Measurements from ENCODE around the gene TMEM135.

The TMEM135 gene

DNA sequence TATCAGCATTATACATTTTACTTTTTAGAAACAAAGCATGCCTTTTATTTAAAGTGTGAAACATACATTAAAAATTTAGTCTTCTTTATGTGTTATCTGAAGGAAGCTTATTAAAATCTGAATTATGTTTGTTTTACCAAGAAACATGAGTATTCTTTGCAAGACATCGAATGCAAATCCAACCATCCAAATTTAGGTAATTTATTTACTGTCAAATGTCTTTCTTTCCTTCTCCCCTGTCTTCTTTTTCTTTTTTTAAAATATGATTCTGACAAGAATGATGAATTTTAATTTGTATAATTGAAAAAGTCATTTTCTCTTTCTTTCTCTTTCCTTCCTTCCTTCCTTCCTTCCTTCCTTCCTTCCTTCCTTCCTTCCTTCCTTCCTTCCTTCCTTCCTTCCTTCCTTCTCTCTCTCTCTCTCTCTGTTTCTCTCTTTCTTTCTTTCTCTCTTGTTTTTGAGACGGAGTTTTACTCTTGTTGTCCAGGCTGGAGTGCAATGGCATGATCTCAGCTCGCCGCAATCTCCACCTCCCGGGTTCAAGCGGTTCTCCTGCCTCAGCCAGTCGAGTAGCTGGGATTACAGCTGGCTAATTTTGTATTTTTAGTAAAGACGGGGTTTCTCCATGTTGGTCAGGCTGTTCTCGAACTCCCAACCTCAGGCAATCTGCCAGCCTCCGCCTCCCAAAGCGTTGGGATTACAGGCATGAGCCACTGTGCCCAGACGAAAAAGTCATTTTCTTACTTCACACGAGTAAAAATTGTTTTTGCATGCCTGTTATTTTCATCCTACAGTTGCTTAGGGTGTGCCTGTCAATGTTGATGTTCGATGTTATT lies 157.5 kb downstream of the TMEM135 start:
- DNase-seq (ENCODE audit: low read depth), result no peak

DNA sequence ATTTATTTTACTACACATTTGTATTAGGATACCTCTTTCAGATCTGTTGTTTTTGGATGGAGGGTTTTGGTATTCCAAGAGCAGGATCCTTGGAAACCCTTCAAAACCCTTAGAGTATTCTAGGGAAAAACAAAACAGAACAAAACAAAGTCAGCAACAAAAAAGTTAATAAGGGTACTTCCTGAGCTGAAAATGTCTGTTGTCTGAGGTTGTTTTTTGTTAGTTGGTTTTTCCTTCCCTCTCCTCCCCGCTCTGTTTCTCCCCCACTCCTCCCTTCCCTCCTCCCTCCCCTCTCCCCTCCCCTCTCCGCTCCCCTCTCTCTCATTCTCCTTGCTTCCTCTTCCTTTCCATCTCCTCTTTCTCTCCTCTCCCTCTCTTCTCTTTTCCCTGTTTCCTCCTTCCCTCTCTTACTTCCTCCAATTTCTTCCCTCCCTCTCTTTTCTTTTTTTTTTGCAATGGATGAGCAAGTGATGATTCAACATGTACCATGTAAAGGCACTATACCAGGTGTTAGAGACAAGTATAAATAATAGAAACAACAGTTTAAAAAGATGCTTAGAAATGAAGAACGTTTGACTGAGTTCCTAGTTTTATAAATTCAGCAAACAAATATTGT lies 160.6 kb downstream of the TMEM135 start:
- DNase-seq (ENCODE audit: low read depth), result no peak

DNA sequence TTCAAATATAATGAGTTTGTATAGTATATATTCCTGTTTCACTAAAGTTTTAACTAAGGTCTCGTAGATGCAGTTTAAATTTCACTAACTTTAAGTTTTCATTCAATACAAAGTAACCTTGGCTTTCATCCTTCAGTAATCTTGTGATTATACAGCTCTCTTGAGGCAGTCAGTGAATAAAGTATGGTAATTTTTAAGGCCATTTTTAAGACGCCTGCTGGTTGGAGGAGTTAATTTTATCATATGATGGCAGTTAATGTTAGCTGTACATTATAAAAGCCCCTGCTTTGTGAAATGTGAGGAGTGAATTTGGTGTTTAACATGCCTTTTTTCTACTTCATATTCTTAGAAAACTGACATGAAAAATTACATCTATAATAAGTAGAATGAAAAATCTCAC lies 163.6 kb downstream of the TMEM135 start:
- DNase-seq (ENCODE audit: low read depth), result no peak

DNA sequence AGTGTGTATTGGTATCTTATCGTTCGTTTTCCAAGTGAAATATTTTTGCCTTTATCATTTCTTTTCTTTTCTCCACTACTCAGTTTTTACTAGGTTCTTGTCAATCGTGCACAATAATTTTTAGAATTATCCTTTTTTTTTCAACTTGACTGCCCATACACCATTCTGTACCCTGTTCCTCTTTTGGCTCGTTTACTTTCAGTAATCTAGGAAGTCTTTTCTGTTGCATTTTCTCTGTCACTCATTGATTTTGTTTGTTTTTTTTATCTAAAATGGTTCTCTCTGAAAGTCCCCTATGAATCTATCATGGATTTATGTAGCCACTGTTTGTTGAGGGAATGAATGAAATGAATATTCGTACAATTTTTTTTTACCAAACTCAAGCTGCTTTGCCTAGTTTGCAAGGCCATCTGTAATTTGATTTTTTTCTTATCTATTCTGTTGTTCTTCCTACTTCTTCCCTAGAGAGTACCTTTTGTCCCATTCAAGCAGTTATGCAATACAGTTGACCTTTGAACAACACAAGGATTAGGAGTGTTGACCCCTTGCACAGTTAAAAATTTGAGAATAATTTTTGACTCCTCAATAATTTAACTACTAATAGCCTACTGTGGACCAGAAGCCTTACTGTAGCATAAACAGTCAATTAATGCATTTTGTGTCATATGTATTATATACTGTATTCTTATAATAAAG lies 166.3 kb downstream of the TMEM135 start:
- no peak for DNase-seq (ENCODE audit: low read depth)

DNA sequence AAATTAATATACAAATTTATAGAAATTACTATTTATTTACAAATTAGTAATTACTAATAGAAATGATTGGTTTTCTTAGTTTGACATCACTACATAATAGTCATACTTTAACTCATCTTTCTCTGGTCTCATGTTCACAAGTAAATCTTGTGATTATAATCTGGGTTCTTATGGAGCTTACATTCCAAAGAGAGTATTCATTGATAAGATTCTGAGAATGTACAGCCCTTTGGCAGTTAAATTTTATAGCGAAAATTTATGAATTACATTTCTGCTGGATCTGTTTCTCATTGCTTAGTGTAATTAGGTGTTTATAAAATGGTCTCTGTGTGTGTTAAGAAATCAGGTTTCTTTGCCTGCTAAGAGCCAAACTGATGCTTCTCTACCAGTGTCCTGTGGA lies 175.2 kb downstream of the TMEM135 start:
- no peak for DNase-seq (ENCODE audit: low read depth)

DNA sequence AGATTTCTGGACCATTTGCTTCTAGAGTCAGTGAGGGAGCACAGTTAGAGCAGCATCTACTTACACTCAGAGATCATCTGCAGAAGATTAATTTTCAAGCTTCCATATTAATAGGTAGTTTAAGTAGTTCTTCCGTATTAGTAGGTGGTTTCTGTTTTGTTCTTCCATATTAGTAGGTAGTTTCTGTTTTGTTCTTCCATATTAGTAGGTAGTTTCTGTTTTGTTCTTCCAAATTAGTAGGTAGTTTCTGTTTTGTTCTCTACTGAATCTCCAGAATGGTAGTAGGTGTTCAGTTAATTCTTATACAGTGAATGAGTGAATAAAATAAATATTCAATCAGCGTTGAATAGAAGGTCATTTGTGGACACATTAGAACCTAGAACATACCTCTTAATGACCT lies 175.7 kb downstream of the TMEM135 start:
- DNase-seq (ENCODE audit: low read depth), result no peak

DNA sequence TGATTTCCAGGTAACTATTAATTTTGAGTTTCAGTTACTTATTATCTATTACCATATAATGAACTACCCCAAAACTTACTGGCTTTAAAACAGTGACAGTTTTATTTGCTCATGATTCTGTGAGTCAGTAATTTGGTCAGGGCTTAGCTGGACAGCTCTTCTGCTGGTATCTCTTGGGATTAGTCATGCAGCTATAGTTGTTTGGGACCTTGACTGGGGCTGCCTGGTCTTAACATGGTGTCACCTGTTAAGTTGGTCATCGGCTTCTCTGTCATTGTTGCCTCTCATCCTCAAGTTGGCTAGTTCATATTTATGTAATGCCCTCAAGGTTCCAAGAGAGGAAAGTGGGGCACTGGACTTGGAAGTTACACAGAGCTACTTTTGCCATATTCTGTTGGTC lies 177.5 kb downstream of the TMEM135 start:
- no peak for DNase-seq (ENCODE audit: low read depth)

DNA sequence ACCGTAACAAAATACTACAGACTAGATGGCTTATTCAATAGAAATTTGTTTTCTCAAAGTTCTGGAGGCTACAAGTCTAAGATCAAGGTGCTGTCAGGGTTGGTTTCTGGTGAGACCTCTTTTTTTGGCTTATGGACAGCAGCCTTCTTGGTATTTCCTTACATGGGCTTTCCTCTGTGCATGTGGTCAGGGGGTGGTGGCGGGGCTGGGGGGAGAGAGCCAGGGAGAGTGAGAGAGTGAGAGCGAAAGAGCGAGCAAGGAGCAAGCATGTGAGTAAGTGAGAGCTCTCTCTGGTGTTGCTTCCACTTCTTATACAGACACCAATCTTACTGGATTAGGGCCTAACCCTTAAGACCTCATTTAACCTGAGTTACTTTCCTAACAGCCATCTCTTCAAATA lies 181.5 kb downstream of the TMEM135 start:
- DNase-seq (ENCODE audit: low read depth), result no peak

DNA sequence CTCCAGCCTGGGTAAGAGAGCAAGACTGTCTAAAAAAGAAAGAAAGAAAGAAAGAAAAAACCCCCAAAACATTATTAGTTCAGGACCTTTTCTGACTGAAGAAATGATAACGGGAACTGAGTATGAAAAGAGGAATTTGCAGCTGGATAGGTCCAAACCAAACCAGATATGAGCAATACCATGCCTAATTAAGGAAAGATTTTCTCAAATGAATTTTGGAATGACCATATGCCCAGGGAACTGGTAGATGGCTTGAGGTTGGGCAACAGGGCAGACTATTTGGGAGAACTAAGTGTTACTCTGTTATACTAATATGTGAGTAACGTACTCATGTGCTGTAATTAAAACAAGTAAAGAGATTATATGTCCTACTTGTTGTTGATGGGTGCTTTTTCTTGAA lies 186.1 kb downstream of the TMEM135 start:
- no peak for DNase-seq (ENCODE audit: low read depth)

DNA sequence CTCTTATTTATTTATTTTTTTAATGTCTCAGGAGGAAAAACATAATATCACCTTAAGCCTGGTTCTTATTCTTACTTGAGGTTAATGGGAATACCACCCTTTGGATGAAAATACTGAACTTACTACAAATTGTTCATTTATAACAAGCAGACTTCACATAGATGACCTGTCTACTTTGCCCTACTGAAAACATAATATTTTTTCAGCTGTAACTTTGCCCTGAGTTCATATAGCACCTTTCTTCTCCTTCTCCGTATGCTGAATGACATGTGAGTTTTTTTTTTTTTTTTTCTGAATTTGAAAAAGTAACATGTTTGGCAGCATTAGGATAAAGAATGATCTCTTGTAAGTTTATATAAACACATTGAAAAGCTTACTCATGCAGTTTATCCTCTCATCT lies 186.8 kb downstream of the TMEM135 start:
- no peak for DNase-seq (ENCODE audit: low read depth)

DNA sequence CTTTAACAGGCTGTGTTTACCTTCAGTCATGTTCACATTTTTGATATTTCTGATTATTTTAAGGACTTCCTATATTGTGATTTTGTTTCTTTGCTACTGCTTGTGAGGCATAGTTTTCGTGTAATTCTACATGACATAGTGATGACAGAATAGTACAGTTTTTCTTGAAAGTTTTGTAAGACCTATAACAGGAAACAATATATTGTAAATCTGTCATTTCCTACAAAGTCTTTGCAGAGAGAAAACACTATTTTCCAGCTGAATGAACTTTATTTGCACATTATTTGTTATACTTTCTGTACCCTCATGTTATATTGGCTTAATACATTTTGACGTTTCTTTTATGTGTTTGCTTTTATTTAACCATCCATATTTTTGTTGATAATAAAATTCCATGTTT lies 191.1 kb downstream of the TMEM135 start:
- DNase-seq (ENCODE audit: low read depth), result no peak

DNA sequence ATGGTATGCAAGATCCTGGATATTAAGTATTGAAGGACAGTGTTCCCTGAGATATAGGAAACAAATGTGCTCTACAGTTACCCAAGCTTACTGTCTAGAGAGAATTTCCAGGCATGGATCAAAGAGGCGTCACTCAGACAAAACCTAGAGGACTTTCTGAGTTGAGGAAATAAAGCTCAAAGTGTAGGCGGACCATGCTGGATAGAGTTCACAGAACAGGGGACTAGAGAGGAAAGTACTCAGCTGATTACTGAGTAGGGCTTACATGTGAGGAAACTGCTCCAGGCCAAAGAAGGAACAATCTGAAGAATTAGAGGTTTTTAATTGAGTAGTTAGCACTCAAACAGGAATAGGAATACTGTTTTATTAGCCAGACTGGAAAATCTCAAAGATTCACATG lies 193.3 kb downstream of the TMEM135 start:
- no peak for DNase-seq (ENCODE audit: low read depth)

DNA sequence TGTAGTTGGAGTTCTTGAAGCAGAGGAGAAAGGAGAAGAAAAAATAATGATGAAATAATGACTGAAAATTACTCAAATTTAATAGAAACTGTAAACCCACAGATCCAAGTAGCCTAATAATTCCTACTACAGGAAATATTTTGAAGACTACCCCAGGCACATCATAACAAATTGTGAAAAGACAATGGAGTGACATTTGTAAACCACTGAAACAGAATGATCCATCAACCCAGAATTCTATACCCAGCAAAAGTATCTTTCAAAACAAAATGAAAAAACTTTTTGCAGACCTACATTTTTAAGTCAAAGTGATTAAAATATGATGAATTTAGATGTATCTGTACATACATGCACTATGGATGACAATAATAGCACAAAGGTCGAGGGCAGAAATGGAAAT lies 194.6 kb downstream of the TMEM135 start:
- no peak for DNase-seq (ENCODE audit: low read depth)

DNA sequence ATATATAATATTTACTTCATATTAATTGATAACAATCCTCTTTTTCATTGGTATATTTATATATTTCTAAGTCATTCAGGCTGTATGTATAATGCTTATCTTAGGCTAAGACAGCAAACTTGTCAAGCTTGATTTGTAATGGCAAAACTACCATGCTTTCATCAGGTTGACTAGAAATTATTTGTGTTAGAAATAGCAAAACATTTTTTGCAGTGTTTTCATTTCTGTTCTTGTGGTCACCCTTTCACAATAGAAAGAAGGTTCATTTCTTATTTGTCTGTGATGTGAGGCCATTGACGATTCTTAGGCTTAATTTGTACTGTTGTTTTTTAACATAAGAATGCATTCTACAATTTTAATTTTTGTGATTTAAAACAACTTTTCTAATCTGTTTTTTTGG lies 197.6 kb downstream of the TMEM135 start:
- no peak for DNase-seq (ENCODE audit: low read depth)

DNA sequence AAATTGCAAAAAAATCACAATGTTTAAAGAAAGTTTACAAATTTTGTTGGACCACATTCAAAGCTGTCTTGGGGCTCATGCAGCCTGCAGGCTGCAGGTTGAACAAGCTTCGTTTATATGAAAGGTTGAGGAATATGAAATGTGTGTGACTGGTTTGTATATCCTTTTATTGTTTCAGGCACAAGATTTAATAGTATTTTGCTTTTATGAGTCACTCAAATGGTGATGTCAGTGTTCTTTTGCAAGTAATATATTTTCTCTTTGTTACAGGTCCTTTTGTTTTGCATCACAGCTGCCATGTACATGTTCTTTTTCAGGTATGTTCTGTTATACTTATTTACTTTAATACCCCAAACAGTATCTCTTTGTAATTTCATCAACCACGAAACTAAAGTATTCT lies 198.6 kb downstream of the TMEM135 start:
- DNase-seq (ENCODE audit: low read depth), result no peak

DNA sequence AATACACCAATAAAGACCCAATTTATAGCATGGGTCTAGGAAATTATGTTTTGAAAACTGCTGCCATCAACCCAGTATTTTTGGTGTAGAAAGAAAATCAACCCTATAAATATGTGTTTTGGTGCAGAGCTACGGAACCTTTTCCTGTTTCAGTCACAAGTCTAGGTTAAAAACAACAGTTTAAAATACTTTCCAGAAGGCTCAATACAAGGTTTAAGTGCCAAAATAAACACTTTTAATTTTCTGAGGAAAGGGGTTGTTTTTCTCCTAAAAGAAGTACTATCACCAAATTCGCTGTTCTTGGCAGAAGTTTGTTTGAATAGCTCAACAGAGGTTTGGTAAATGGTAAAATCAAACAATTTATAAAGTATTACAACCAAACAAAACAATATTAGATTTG lies 201.3 kb downstream of the TMEM135 start:
- DNase-seq (ENCODE audit: low read depth), result no peak

DNA sequence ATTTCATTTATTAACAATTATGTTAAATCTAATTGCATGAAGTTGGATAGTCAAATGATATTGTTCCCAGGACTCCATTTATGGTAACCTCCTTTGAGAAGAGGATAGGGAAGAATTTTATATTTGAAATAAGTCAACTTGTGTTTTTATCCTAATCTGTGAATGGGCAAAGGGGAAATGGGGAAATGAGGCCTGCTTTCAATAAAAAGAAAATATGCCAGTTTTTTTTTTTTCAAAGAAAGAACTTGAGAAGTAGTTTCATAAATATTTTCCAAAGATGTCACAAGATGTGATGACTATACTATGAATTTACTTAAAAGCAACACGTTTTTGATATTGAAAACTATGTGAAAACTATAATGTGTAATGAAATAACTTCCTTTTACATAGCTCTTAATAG lies 201.8 kb downstream of the TMEM135 start:
- DNase-seq (ENCODE audit: low read depth), result no peak

DNA sequence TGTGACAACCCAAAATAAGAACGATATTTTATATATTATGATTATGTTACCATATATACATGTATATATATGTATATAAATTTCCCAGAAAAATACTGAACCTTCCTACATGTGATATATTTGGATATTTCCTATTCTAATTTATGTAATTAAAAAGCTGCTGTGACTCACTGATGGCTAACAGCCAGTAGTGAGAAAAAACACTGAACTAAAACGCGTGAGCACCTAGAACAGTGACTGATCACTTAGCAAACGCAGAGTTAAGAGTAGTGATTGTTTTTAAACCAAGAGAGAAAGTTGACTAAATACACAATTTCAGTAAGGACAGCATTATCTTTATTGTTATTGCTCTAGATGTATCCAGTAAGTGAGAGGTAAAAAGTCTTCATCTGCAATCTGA lies 213.8 kb downstream of the TMEM135 start:
- DNase-seq (ENCODE audit: low read depth), result no peak

DNA sequence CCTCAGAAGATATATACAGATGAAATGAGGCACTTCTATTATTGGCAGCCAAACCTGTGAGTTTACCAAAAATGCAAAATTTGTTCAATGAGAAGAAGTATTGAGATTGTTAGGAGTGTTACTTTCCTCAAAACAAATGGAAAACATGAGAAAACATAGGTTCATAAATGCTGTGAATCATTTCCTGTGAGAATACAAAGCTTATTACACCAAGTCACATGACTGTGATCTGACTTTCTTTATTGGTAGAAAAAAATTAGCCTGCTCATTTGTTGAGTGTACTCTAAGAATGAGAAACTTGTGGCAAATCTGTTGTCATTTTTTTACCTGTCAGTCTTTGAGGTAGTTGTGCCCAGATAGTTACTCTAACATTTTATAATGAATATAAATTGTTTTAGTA lies 215.1 kb downstream of the TMEM135 start:
- DNase-seq (ENCODE audit: low read depth), result no peak

DNA sequence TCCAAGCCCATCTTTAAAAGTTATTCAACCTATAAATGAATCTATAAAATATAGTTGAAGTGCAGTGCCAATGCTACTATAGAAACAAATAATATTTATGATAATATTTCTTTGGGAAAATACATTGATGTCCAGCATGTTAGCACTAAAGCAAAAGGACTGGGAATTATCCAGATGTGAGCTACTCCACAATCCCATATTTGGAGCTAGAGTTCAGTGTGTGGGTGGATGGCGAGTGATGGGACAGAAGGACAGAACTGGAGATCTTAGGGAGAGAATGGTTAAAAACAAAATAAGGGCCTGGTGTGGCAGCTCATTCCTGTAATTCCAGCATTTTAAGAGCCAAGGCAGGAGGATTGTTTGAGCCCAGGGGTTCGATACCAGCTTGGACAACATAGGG lies 216.8 kb downstream of the TMEM135 start:
- DNase-seq (ENCODE audit: low read depth), result no peak

DNA sequence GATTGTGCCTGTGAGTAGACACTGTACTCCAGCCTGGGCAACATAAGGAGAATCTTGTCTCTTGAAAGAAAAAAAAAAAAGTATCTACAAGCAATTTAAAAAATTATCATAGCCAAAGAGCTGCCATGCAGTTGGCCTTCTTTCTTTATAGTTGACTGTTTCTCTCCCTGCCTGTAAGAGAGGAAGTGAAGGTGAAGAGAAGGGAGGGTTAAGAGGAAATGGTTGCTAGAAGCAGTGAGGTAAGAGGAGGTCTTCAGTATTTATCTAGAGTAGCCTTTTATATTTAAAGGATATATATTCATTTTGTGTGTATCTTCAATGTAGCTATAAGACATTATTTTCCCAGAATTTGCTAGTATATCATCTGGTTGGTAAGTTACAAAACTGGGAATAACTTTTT lies 217.9 kb downstream of the TMEM135 start:
- DNase-seq (ENCODE audit: low read depth), result no peak

DNA sequence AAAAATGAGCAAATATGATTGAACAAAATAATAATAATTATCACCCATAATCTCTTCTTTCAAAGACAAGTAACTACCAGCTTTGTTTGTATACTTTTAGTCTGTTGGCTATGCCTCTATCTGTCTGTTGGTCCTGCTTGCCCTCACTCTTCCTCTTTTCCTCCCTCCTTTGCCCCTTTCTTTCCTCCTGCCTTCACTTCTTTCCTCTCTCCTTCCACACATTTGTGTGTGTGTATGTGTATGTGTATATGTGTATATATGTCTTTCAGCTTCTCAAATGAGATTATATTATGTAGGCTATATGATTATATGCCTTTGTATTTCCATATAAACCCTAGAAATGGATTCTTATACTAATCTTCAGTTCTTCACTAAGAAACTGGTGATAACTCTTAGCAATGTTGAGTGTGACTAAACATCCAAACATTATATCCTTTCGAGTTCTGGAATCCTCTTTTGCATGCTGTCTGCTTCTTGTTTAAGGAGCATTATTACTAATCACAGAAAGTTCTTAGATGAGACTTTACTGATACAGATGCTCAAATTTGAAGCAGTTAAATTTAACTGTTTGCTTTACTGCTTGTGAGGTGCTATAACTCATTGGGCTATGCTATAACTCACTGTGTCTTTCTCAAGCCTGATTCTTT lies 219.1 kb downstream of the TMEM135 start:
- no peak for DNase-seq (ENCODE audit: low read depth)
